GM18873 (cell line): ENCODE results near the gene CAPN11.
"Not testable (repeated sequence)": the region's sequence is repeated elsewhere in the genome, so short reads cannot be mapped to it uniquely, and the experiment has no call there.

Experiments used
- ATAC-seq: cut with Tn5 transposase; IDR thresholded peaks from one replicate; pipeline ENCODE4 v1.9.1; 2021; ENCODE audit warnings: mild to moderate bottlenecking, moderate library complexity, moderate number of reproducible peaks; ENCODE audit not compliant: unreplicated experiment, low FRiP score

CAPN11 gene

GRCh38 chr6:44224029-44224964 lies 65.7 kb downstream of the CAPN11 start:
- ATAC-seq = no peak

- no peak for ATAC-seq
Observed at GRCh38 chr6:44224965-44225305, 66.3 kb downstream of the CAPN11 start.

GRCh38 chr6:44225579-44226325 lies 67.1 kb downstream of the CAPN11 start:
- no peak for ATAC-seq

- ATAC-seq = no peak
Observed at GRCh38 chr6:44226368-44227147, 67.9 kb downstream of the CAPN11 start.

- ATAC-seq = no peak
Observed at GRCh38 chr6:44227148-44227793, 68.7 kb downstream of the CAPN11 start.

GRCh38 chr6:44228031-44228430 lies 69.4 kb downstream of the CAPN11 start:
- no peak for ATAC-seq

GRCh38 chr6:44228433-44228832 lies 69.8 kb downstream of the CAPN11 start:
- no peak for ATAC-seq

GRCh38 chr6:44228836-44229235 lies 70.2 kb downstream of the CAPN11 start:
- no peak for ATAC-seq

GRCh38 chr6:44229376-44230033 lies 70.9 kb downstream of the CAPN11 start:
- ATAC-seq = no peak

- ATAC-seq = no peak
Observed at GRCh38 chr6:44230034-44230675, 71.5 kb downstream of the CAPN11 start.

GRCh38 chr6:44231426-44231825 lies 72.8 kb downstream of the CAPN11 start:
- ATAC-seq = not testable (repeated sequence)

GRCh38 chr6:44232676-44233566 lies 74.3 kb downstream of the CAPN11 start:
- no peak for ATAC-seq

GRCh38 chr6:44233567-44234100 lies 75.0 kb downstream of the CAPN11 start:
- no peak for ATAC-seq
